Measurements from ENCODE around the gene ADARB2.

Gene ADARB2

GRCh38 chr10:1267568-1267967 lies 469.8 kb downstream of the ADARB2 start:
- DNase-seq, result no peak

DNA sequence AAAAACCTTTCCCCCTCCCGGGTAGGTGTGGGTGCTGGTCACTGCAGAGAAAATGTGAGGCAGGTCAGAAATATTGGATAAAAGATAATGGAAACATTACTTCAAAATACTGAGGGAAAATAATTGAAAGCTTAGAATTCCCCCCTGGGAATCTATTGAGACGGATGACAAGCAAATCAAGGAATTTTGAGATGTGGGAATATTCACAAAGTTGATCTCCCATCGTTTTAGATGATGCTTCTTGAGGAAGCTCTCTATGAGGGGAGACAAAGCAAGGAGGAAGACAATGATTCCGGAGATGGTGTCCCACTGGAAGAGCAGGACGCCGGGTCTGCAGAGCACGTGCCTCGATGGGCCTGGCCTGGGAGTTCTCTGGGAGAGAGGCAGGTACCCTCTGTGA lies 470.2 kb downstream of the ADARB2 start:
- DNase-seq, result no peak

- DNase-seq, result no peak
These were observed 471.1 kb downstream of the ADARB2 start for GRCh38 chr10:1266033-1266802.

DNA sequence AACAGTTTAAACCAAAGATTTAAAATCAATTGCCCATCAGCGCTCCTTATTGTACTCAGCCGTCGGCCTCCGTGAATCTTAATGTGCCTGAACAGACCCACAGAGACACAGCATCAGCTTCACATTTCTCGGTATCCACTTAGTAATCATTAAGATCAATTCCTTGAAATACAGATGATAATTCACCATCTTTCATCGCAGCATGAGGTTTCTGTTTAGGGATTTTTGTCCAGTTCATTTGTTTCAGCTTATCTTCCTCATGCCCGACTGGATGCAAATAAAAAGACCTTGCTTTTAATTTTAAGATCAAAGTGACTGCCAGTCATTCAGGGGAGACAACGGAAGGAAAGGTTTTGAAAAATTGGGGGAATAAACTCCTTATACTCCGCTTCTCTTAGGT lies 473.3 kb downstream of the ADARB2 start:
- no peak for DNase-seq

DNA sequence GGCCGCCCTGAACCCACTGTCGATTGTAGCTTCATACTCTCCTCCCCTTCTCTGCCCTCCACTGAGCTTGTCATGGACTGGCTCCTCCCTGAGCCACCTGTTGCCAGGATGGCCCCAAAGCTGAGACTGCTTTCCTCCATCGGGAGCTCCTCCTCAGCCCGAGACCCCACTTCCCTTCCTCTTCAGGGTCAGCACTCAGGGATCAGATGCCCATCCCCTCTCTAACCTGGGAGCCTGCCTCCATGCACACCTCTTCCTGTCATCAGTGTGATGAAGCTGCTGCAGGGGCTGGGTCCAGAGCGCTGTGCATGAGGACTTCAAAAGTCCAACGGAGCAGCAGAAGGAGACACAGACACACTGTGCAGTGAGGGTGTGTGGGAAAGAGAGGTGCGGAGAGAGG lies 480.1 kb downstream of the ADARB2 start:
- DNase-seq, result no peak

GRCh38 chr10:1256432-1256725 lies 480.9 kb downstream of the ADARB2 start:
- DNase-seq, result no peak

- no peak for DNase-seq
These were observed 481.5 kb downstream of the ADARB2 start for GRCh38 chr10:1255600-1256431.

GRCh38 chr10:1255118-1255517 lies 482.2 kb downstream of the ADARB2 start:
- peak in 1 of 3 donors; percentile 6 for DNase-seq

DNA sequence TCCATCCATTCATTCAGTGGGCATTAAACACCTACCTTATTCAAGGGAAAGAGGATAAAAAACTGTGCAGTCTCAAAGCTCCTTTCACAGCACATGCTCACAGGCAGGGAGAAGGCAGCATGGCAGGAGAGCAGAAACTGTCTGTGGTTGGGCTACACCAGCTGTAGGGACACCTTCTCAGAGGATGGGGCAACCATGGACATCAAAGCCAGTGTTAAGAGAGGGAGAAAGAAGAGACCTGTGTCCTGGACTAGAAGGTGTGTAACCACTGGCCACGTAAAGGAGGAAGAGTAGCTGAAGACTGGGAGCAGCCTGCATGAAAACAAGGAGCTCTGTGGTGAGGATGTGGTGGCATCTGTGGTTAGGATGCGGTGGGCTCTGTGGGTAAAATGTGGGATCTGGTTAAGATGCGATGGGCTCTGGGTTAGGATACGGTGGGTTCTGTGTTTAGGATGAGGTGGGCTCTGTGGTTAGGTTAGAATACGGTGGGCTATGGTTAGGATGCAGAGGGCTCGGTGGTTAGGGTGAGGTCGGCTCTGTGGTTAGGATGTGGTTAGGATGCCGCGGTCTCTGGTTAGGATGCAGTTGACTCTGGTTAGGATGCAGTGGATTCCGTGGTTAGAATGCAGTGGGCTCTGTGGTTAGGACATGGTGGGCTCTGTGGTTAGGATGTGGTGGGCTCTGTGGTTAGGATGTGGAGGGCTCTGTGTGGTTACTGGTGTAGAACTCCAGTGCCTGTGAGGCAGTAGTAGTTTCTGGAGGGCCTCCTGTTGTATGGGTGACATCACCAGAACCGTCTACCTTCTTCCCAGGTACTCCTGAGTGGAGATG lies 483.6 kb downstream of the ADARB2 start:
- no peak for DNase-seq

- DNase-seq, result no peak
These were observed 485.6 kb downstream of the ADARB2 start for GRCh38 chr10:1251769-1252168.

DNA sequence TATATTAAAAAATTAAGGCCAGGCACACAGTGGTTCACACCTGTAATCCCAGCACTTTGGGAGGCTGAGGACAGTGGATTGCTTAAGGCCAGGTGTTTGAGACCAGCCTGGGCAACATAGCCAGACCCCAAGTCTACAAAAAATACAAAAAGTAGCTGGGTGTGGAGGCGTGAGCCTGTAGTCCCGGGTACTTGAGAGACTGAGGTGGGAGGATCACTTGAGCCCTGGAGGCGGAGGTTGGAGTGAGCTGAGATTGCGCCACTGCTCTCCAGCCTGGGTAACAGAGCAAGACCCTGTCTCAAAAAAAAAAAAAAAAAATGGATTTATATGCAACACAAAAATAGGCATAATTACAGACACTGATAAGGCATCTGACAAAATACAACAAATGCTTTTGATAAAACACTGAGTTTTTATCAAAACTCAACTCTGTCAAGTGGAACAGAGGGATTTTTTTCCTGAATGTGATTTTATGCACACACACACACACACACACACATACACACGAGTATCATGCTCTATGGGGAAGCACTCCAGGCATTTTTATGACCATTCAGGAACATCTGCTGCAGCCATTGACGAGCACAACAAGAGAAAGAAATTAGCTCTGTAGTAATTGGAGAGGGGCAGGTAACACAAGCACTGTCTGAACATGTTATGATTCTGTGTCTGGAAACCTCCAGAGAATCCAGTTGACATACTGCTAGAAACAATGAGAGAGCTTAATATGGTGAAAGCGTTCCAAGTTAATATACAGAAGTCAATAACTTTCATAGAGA lies 488.0 kb downstream of the ADARB2 start:
- DNase-seq, result no peak

GRCh38 chr10:1248262-1248630 lies 489.1 kb downstream of the ADARB2 start:
- peak in 1 of 3 donors; percentile 13 for DNase-seq

DNA sequence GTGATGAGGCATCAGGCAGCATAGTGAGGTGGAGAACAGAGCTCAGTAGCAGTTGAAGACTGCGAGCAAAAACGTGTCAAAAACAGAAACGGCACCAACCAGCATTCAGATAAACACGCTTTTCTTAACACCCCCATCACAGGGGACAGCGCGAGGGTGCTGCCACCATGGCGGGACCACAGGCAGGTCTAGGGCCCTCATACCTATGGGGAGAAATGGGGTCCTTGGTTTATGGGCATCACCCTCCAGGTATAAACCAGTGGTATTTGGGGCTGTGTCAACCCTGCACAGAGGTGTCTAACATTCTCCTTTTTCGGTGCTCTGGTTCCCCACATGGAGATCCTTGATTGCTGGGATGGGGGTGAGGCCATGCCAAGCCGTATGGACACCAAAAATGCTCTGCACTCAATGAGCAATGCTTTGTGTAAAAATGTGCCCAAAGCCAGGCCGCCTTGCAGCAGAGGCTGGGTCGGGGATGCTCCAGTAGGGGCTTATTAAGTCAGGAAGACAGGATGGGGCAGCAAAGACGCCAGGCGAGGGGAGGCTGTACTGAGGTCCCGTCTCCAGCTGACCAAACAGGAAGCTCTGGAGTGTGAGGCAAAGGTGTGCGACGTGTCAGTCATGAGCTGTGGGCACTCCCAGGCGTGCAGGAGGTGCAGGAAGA lies 489.6 kb downstream of the ADARB2 start:
- no peak for DNase-seq

- DNase-seq, result no peak
These were observed 492.8 kb downstream of the ADARB2 start for GRCh38 chr10:1244493-1244892.

DNA sequence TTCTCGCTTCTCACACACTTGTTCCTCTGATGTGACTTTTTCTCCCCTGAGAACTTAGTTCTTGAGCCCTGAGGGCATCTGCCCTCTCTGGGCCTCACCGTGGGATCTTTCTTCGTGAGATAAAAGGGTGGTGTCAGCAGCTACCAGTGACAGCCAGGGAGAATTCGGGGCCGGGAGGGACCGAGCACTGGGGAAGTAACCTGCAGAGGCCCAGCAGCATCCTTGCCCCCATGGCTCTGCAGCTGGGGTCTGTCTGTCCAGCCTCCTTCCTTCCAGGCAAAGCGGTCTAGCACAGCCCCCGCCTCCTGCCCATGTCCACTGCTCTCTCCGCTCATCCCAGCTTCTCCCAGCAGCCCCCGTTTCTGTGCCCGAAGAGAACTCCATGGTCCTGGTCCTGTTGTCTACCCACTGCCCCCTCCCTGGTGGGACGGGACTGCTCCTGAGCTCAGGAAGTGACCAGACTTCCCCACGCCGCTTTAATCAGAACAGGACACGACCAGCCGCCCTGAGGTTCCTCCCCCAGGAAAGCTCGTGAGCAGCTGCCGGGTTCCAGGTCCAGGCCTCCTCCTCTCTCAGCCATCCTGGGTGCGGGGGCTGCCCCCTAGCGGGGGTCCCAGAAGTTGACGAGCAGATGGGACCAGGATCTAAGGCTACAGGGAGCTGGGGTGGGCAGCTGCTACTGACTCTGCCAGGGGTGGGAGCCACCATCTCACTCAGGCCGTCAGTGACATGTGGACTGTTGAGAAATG lies 493.7 kb downstream of the ADARB2 start:
- DNase-seq, result no peak

GRCh38 chr10:1242975-1243374 lies 494.4 kb downstream of the ADARB2 start:
- no peak for DNase-seq

DNA sequence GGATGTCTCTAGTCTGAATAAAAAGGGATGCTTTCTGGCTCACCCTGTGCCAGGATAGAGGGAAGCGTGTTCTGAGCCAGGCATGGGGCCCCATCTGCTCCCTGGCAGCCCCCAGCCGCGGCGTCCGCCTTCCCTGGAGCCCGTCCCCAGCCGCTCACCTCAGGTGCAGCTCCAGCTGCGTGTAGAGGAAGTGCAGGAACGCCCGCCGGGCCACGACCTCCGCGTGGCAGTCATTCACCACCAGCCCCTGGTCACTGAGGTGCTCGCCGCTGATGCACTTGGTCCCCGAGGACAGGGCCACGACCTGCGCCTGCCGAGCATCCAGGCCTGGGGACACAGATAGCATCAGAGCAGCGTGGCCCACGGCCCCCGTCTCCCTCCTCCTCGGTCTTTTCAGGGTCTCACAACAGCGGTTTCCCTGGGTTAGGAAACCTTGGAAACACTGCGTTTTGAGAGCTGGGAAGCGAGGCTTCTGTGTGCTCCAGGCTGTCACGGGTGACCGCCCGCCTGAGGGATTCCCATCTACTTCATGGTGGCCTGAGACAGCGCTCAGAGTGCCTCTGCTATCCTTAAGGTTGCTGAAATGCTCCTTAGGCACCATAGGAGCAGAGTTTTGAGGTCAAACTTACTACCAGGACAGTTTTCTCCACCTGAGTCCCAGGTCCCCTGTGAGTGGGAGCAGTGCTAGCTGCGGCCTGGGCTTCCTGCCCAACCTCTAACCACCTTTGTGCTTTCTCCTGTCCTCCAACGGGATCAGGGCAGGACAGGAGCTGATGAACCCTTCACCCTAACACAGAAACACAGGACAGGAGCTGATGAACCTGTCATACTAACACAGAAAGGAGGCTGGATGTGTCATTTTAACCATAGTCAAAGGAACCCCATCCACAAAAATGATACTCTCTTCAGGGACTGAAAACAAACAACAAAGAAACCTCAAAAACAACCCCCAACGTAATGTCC lies 495.1 kb downstream of the ADARB2 start:
- no peak for DNase-seq

DNA sequence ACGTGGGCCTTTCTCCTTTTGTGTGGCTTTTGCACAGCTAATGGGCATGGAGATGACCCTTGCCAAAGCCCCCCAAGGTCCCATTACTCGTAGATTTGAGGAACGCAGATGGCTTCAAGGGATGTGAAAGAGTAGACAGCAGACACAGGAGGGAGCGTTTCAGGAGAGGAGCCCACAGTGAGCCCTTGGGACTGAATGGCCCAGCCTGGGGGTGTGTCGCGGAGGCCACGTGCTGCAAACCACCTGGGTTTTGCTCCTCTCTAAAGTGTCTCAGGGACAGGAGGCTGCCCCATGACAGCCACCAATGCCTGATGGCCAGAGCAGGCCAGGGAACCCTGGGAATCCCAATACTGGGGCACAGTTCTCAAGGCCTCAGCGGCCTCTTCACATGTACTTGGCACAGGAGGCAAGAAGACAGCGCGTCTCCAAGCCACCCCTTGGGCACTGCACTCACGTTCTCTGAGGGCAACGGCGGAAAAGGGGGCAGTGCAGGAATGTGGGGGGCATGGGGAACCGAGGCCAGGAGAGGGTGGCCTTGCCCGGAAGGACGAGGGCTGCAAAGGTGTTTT lies 495.9 kb downstream of the ADARB2 start:
- no peak for DNase-seq

GRCh38 chr10:1240341-1240775 lies 497.0 kb downstream of the ADARB2 start:
- no peak for DNase-seq

DNA sequence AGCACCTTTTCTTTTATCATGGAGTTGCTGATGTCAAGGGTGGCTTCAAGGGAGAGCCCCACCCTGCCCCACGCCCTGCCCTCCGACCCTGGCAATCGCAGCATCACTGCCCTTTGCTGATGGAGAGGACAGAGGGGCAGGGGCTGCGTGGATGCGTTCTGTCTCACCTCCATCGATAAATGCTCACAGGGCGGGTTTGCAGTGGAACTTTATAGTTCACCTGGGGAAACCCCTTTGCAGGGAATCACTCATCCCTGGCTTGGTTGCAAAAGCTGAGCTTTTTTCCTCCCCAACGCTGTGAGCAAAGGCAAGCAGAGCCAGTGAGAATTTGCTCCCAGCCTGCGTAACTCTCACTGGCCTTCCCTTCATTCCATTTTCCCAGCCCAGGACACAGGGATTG lies 504.3 kb downstream of the ADARB2 start:
- no peak for DNase-seq

Measured in suppressor macrophage treated with lipopolysaccharide for 1 hour (primary cell).